LNCaP clone FGC (cell line): ENCODE results near the gene LRSAM1.

Experiments used
- DNase-seq: peaks from one replicate; pipeline ENCODE4 v3.0.0-alpha.2; 2011; ENCODE audit warnings: low read depth
- H3K4me3 ChIP-seq: 2 replicates; pipeline ENCODE4 v1.5.1; 2011; ENCODE audit warnings: mild to moderate bottlenecking, low read depth, low read length, control low read depth
- CTCF ChIP-seq: IDR thresholded peaks from 2 replicates; pipeline ENCODE4 v1.5.1; 2012; ENCODE audit warnings: mild to moderate bottlenecking; ENCODE audit not compliant: control insufficient read depth, insufficient read depth; ENCODE audit errors: extremely low read depth

Gene LRSAM1

GRCh38 chr9:127550282-127550681 lies 99.0 kb downstream of the LRSAM1 start:
- no peak for TF ChIP-seq CTCF
- DNase-seq: no peak
- H3K4me3 ChIP-seq: no peak overlapping the region

- TF ChIP-seq CTCF: no peak
- H3K4me3 ChIP-seq: no peak overlapping the region
- no peak for DNase-seq
These were observed 99.4 kb downstream of the LRSAM1 start for GRCh38 chr9:127550751-127551150.
